Measurements from ENCODE around the gene GULP1.
A peak's percentile ranks its signal among the peaks of the same experiment; 100 is the strongest.

The GULP1 gene

GRCh38 chr2:188571543-188572303 lies 280.0 kb downstream of the GULP1 start:
- TF ChIP-seq, protein P1, sequence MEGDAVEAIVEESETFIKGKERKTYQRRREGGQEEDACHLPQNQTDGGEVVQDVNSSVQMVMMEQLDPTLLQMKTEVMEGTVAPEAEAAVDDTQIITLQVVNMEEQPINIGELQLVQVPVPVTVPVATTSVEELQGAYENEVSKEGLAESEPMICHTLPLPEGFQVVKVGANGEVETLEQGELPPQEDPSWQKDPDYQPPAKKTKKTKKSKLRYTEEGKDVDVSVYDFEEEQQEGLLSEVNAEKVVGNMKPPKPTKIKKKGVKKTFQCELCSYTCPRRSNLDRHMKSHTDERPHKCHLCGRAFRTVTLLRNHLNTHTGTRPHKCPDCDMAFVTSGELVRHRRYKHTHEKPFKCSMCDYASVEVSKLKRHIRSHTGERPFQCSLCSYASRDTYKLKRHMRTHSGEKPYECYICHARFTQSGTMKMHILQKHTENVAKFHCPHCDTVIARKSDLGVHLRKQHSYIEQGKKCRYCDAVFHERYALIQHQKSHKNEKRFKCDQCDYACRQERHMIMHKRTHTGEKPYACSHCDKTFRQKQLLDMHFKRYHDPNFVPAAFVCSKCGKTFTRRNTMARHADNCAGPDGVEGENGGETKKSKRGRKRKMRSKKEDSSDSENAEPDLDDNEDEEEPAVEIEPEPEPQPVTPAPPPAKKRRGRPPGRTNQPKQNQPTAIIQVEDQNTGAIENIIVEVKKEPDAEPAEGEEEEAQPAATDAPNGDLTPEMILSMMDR (IDR thresholded peaks at IDR 0.05; ENCODE audit: low read depth, low read length, missing control alignments): no peak
- H3K4me3 ChIP-seq (replicated peaks; ENCODE audit: low read depth, low read length): no peak overlapping the region
- DNase-seq (ENCODE audit: extremely low read depth, low read depth): no peak

DNA sequence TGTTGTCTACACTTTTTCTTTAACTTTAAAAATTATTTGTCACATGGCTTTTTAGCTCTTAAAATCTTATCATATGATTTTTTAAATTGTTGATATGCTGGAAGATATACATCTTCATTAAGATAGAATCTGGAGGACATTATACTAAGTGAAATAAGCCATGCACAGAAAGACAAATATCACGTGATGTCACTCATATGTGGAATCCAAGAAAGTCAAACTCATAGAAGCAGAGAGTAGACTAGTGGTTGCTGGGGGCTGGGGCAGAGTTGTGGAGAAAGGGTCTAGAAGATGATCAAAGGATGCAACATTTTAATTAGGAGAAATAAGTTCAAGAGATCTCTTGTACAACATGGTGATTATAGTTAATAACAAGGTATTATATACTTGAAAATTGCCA lies 280.9 kb downstream of the GULP1 start:
- DNase-seq (ENCODE audit: extremely low read depth, low read depth): no peak
- H3K4me3 ChIP-seq (replicated peaks; ENCODE audit: low read depth, low read length): no peak overlapping the region
- TF ChIP-seq, protein P1 (IDR thresholded peaks at IDR 0.05; ENCODE audit: low read depth, low read length, missing control alignments): no peak

GRCh38 chr2:188573453-188573852 lies 281.8 kb downstream of the GULP1 start:
- H3K4me3 ChIP-seq (replicated peaks; ENCODE audit: low read depth, low read length): no peak overlapping the region
- no peak for DNase-seq (ENCODE audit: extremely low read depth, low read depth)
- TF ChIP-seq, protein P1 (IDR thresholded peaks at IDR 0.05; ENCODE audit: low read depth, low read length, missing control alignments): no peak

DNA sequence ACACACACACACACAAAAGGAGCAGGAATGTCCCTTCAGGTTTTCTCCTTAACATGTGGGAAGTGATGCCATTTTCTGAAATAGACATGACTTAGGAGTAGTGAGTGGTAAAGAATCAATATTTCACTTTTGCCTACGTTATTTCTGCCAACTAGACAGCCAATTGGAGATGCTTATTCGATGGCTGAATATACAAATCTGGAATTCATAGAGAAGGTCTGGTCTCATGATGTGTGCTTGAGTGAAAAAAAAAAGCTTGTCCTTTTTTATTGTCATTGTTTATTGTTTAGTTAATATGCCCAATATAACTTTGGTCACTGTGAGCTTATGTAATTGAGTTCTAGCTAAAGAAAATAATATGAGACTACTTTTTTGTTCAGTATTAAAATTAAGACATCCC lies 284.3 kb downstream of the GULP1 start:
- H3K4me3 ChIP-seq (replicated peaks; ENCODE audit: low read depth, low read length): no peak overlapping the region
- TF ChIP-seq, protein P1 (IDR thresholded peaks at IDR 0.05; ENCODE audit: low read depth, low read length, missing control alignments): no peak
- no peak for DNase-seq (ENCODE audit: extremely low read depth, low read depth)

DNA sequence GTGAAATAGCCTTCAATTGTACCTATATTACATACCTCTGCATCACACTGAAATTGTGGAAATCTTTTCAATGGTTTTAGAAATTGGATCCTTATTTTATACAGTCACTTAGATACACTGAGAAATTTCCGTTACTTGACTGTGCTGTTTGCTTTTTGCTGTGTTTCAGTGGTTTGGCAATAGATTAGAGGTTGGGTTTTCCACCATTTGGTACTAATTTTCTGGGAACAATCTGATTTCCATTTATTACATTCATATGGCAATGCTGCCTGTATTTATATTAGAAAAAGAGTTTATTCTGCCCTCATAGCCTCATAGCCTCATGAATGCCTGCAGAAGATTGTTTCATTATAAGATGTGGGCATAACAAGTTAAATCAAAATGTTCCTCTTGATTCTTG lies 285.0 kb downstream of the GULP1 start:
- DNase-seq (ENCODE audit: extremely low read depth, low read depth): peak; percentile 64

GRCh38 chr2:188577231-188577630 lies 285.6 kb downstream of the GULP1 start:
- TF ChIP-seq, protein P1 (IDR thresholded peaks at IDR 0.05; ENCODE audit: low read depth, low read length, missing control alignments): no peak
- DNase-seq (ENCODE audit: extremely low read depth, low read depth): no peak
- no peak overlapping the region for H3K4me3 ChIP-seq (replicated peaks; ENCODE audit: low read depth, low read length)

More for the DNA sequence above, 285.0 kb downstream of the GULP1 start:
- TF ChIP-seq, protein P1 (IDR thresholded peaks at IDR 0.05; ENCODE audit: low read depth, low read length, missing control alignments): no peak
- H3K4me3 ChIP-seq (replicated peaks; ENCODE audit: low read depth, low read length): no peak overlapping the region

GRCh38 chr2:188580738-188581137 lies 289.1 kb downstream of the GULP1 start:
- no peak overlapping the region for H3K4me3 ChIP-seq (replicated peaks; ENCODE audit: low read depth, low read length)
- no peak for DNase-seq (ENCODE audit: extremely low read depth, low read depth)
- TF ChIP-seq, protein P1 (IDR thresholded peaks at IDR 0.05; ENCODE audit: low read depth, low read length, missing control alignments): no peak
